ENCODE results near the gene MTCH1. TPM values are rescaled to one million over a fixed set of nuclear protein-coding genes. Genes with fewer than 3 reads are reported as not detected.
A peak's percentile ranks its signal among the peaks of the same experiment; 100 is the strongest.

MTCH1 gene
- total RNA-seq, 1 experiment from 2014 or later = 161 TPM

DNA sequence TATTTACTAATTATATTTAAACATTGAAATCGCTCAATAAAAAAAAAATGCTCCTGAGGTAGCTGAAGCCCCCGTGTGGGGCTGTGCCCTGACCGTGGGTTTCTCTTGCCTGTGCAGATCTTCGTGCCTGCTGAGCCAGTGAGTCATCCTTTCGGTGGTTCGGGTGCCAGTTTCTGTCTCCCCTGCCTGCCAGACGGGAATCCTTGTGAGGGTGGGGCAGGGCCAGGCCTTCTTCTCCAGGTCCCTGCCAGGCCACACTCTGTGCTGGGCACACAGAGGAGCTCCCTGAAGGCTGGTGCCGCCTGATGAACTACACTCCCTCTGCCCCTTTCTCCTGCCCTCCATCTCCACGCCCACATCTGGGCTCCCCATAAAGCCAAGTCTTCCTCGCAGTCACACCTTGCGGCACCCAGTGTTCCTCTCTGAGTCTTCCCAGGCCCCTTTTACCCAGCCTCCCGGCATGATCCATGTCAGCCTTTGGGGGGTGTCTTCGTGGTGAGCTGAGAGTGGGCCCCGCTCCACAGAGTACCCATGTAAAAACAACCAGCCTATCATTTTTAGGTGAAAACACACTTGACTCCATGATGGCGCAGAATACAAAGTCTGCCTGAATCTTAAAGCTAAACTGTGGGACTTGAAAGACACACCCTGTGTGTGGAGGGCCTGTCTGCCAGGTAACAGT lies 38.8 kb upstream of the MTCH1 start:
- Histone ChIP-seq H3K4me1 (ENCODE audit: control insufficient read depth in 1 of 2, insufficient read depth in 2 of 2, low read length in 2 of 2) (peaks cover 31 to 60% of the 10 kb centered on the region in 2 experiments), H3K36me3 (ENCODE audit: control insufficient read depth in 1 of 2, insufficient read depth in 2 of 2, low read length in 2 of 2) (no peaks in the 10 kb centered on the region), H3K4me3 (replicated peaks in 1 of 2; ENCODE audit: low read depth in 1 of 2, low read length in 2 of 2) (peak overlapping the region; percentile 30 to 42), H3K9ac (ENCODE audit: low read length) (peak overlapping the region; percentile 60), H3K9me3 (ENCODE audit: control insufficient read depth in 1 of 2, insufficient read depth in 1 of 2, low read depth in 1 of 2, low read length in 2 of 2) (no peaks in the 10 kb centered on the region), H3K27ac (ENCODE audit: low read depth, low read length) (peak overlapping the region; percentile 60), H4K20me1 (ENCODE audit: insufficient read depth) (no peaks in the 10 kb centered on the region), H3K27me3 (ENCODE audit: insufficient read depth, low read length) (no peaks in the 10 kb centered on the region), H3K4me2 (ENCODE audit: low read length) (peak overlapping the region; percentile 81), H3K9me2 (ENCODE audit: insufficient read depth) (no peaks in the 10 kb centered on the region), H3K79me2 (ENCODE audit: insufficient read depth, low read length) (no peaks in the 10 kb centered on the region), H2AFZ (ENCODE audit: low read depth, low read length, poor library complexity, severe bottlenecking) (peak overlapping the region; percentile 4)
- TF ChIP-seq TCF7L2 (IDR thresholded peaks at IDR 0.05; ENCODE audit: borderline replicate concordance, extremely low read depth, insufficient read depth, insufficient read length) (no peak), POLR2AphosphoS5 (IDR thresholded peaks at IDR 0.05; ENCODE audit: low read depth, low read length) (peak; percentile 59), YY1 (IDR thresholded peaks at IDR 0.05; ENCODE audit: extremely low read depth, insufficient replicate concordance, low read depth, low read length) (peak; percentile 5)
- BruUV-seq (replicated peaks) = no TSS peak
- DNase-seq (ENCODE audit: low read depth, low spot score) (peak; percentile 70), ATAC-seq (peak; percentile 73)
- POLR2A ChIA-PET = interaction anchor here (1.0 to 1.3 kb wide), 2 partner anchors 9 to 43 kb away, joined by 3 read pairs; no protein-coding TSS in a partner anchor
- CTCF ChIA-PET = interaction anchor here (13.9 kb wide), 1 partner anchor 185 kb away, joined by 331 read pairs; no protein-coding TSS in a partner anchor
- RAD21 ChIA-PET (ENCODE audit: low non-redundant PET in 1 of 2, low total read pairs in 2 of 2, uncharacterized antibody in 2 of 2, unreplicated experiment in 2 of 2) = interaction anchor here in 1 of 2 experiments (1.2 kb wide), 1 partner anchor 186 kb away, joined by 4 read pairs; no protein-coding TSS in a partner anchor
- intact Hi-C loops (cut with micrococcal nuclease) = no loop called here

DNA sequence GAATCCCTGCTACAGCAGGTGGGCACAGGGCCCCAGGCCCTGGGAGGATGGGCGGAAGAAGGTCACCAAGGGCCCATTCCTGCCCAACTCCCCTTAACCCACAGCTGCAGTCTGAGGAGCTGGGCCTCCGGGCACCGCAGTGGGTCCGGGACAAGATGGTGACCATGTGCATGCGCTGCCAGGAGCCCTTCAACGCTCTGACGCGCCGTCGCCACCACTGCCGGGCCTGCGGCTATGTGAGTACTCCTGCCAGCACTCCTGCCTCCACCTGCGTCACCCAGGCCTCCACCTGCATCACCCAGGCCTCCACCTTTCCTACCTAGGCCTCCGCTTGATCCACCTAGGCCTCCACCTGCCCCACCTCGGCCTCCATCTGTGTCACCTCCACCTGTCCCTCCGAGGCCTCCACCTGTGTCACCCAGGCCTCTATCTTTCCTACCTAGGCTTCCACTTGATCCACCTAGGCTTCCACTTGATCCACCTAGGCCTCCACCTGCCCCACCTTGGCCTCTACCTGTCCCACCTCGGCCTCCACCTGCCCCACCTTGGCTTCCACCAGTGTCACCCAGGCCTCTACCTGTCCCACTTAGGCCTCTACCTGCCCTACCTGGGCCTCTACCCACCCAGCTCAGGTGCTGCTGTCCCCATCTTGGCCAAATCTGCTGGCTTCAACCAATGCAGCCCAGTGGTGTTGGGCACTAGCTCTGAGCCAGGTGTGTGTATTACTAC lies 36.3 kb upstream of the MTCH1 start:
- RAD21 ChIA-PET (ENCODE audit: low non-redundant PET in 1 of 2, low total read pairs in 2 of 2, uncharacterized antibody in 2 of 2, unreplicated experiment in 2 of 2) = interaction anchor here (0.9 to 2.1 kb wide), 6 partner anchors 150 to 188 kb away, joined by 3 to 8 read pairs (median 5); no protein-coding TSS in a partner anchor
- H3K4me3 ChIP-seq (replicated peaks in 1 of 2; ENCODE audit: low read depth in 1 of 2, low read length in 2 of 2) = no peak overlapping the region
- no peaks in the 10 kb centered on the region for H3K36me3 ChIP-seq (ENCODE audit: control insufficient read depth in 1 of 2, insufficient read depth in 2 of 2, low read length in 2 of 2)
- no TSS peak for BruUV-seq (replicated peaks)
- no peaks in the 10 kb centered on the region for H3K79me2 ChIP-seq (ENCODE audit: insufficient read depth, low read length)
- ATAC-seq = no peak
- POLR2A ChIA-PET = interaction anchor here (2.0 kb wide), 1 partner anchor 188 kb away, joined by 5 read pairs; no protein-coding TSS in a partner anchor
- H3K4me1 ChIP-seq (ENCODE audit: control insufficient read depth in 1 of 2, insufficient read depth in 2 of 2, low read length in 2 of 2) = peaks cover 39 to 72% of the 10 kb centered on the region in 2 experiments
- no peaks in the 10 kb centered on the region for H4K20me1 ChIP-seq (ENCODE audit: insufficient read depth)
- H3K27ac ChIP-seq (ENCODE audit: low read depth, low read length) = no peak overlapping the region
- H3K27me3 ChIP-seq (ENCODE audit: insufficient read depth, low read length) = no peaks in the 10 kb centered on the region
- no peak overlapping the region for H2AFZ ChIP-seq (ENCODE audit: low read depth, low read length, poor library complexity, severe bottlenecking)
- H3K9me2 ChIP-seq (ENCODE audit: insufficient read depth) = no peaks in the 10 kb centered on the region
- no peaks in the 10 kb centered on the region for H3K9me3 ChIP-seq (ENCODE audit: control insufficient read depth in 1 of 2, insufficient read depth in 1 of 2, low read depth in 1 of 2, low read length in 2 of 2)
- no peak overlapping the region for H3K9ac ChIP-seq (ENCODE audit: low read length)
- intact Hi-C loops (cut with micrococcal nuclease) = no loop called here
- DNase-seq (ENCODE audit: low read depth, low spot score) = no peak
- CTCF ChIA-PET = interaction anchor here (0.8 to 13.9 kb wide), 8 partner anchors 29 to 669 kb away, joined by 3 to 331 read pairs (median 4); partner anchors contain the start of gene PIM1
- peak overlapping the region; percentile 20; the same call in 1 of the 2 replicates for H3K4me2 ChIP-seq (ENCODE audit: low read length)
- TF ChIP-seq, protein P1, sequence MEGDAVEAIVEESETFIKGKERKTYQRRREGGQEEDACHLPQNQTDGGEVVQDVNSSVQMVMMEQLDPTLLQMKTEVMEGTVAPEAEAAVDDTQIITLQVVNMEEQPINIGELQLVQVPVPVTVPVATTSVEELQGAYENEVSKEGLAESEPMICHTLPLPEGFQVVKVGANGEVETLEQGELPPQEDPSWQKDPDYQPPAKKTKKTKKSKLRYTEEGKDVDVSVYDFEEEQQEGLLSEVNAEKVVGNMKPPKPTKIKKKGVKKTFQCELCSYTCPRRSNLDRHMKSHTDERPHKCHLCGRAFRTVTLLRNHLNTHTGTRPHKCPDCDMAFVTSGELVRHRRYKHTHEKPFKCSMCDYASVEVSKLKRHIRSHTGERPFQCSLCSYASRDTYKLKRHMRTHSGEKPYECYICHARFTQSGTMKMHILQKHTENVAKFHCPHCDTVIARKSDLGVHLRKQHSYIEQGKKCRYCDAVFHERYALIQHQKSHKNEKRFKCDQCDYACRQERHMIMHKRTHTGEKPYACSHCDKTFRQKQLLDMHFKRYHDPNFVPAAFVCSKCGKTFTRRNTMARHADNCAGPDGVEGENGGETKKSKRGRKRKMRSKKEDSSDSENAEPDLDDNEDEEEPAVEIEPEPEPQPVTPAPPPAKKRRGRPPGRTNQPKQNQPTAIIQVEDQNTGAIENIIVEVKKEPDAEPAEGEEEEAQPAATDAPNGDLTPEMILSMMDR (IDR thresholded peaks at IDR 0.05 in 2 of 3, conservative IDR thresholded peaks at IDR 0.05 in 1 of 3; ENCODE audit: borderline replicate concordance in 1 of 3, insufficient read depth in 1 of 3, low read depth in 2 of 3, low read length in 2 of 3) = no peak
- TF ChIP-seq ZNF274 (IDR thresholded peaks at IDR 0.05; ENCODE audit: low read depth, low read length) (no peak), FOSL1 (IDR thresholded peaks at IDR 0.05; ENCODE audit: low read depth) (no peak), EZH2 (IDR thresholded peaks at IDR 0.05) (no peak), TCF7L2 (IDR thresholded peaks at IDR 0.05; ENCODE audit: borderline replicate concordance, extremely low read depth, insufficient read depth, insufficient read length) (no peak), POLR2AphosphoS5 (IDR thresholded peaks at IDR 0.05; ENCODE audit: low read depth, low read length) (no peak), CBX3 (IDR thresholded peaks at IDR 0.05; ENCODE audit: low read depth) (no peak), JUND (IDR thresholded peaks at IDR 0.05) (no peak), SRF (IDR thresholded peaks at IDR 0.05; ENCODE audit: low read depth) (no peak), ZFX (IDR thresholded peaks at IDR 0.05) (no peak)
- TF ChIP-seq, protein P2, sequence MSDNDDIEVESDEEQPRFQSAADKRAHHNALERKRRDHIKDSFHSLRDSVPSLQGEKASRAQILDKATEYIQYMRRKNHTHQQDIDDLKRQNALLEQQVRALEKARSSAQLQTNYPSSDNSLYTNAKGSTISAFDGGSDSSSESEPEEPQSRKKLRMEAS (IDR thresholded peaks at IDR 0.05) = no peak
- TF ChIP-seq, protein P3, sequence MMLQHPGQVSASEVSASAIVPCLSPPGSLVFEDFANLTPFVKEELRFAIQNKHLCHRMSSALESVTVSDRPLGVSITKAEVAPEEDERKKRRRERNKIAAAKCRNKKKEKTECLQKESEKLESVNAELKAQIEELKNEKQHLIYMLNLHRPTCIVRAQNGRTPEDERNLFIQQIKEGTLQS (IDR thresholded peaks at IDR 0.05) = no peak

Measured in HCT116 (cell line).